Hypothalamus (tissue), 51 donors: ENCODE measurements around the gene SEC24B.
"Not testable (repeated sequence)": the region's sequence is repeated elsewhere in the genome, so short reads cannot be mapped to it uniquely, and the experiment has no call there.

Experiments used
- DNase-seq, 51 donors: peaks; one replicate each; lab custom pipeline; 2025; lab: John Stamatoyannopoulos, UW

Gene SEC24B

GRCh38 chr4:109574443-109574850 lies 140.8 kb downstream of the SEC24B start:
- no peak for DNase-seq

GRCh38 chr4:109574931-109575804 lies 141.6 kb downstream of the SEC24B start:
- no peak for DNase-seq

- DNase-seq, result no peak
Measured at GRCh38 chr4:109576462-109576861, 142.8 kb downstream of the SEC24B start.

GRCh38 chr4:109578846-109579245 lies 145.2 kb downstream of the SEC24B start:
- DNase-seq, result no peak

GRCh38 chr4:109579997-109580396 lies 146.4 kb downstream of the SEC24B start:
- DNase-seq, result not testable (repeated sequence)

GRCh38 chr4:109588176-109588575 lies 154.6 kb downstream of the SEC24B start:
- peak in 1 of 51 donors; percentile 14 for DNase-seq

GRCh38 chr4:109589119-109589518 lies 155.5 kb downstream of the SEC24B start:
- no peak for DNase-seq

GRCh38 chr4:109589605-109590004 lies 156.0 kb downstream of the SEC24B start:
- no peak for DNase-seq
